GM18909 (cell line): ENCODE data around the gene FPR3.
"Not testable (repeated sequence)": the region's sequence is repeated elsewhere in the genome, so short reads cannot be mapped to it uniquely, and the experiment has no call there.

ENCODE experiments used
- ATAC-seq: cut with Tn5 transposase; IDR thresholded peaks from one replicate; pipeline ENCODE4 v1.9.1; 2021; ENCODE audit warnings: mild to moderate bottlenecking; ENCODE audit not compliant: unreplicated experiment, poor library complexity

FPR3 gene

DNA sequence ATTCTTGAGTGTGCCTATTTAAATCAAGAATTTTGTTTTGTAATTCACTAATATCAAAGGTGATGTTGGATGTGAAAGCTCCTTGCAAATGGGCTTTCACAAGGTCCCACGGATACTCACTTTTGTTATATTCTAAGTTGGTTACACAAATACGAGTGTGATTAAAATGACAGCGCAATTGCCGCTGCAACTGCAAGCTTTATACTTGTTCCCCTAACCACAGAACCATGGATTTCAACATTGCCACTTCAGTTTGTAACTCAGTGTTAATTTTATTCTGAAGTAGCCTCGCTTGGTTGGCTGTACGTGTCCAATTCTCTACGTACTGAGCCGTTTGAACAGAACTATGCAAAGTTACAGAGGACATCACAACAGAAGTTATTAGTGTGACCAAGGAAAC is 10.4 kb downstream of the FPR3 start:
- not testable (repeated sequence) for ATAC-seq

DNA sequence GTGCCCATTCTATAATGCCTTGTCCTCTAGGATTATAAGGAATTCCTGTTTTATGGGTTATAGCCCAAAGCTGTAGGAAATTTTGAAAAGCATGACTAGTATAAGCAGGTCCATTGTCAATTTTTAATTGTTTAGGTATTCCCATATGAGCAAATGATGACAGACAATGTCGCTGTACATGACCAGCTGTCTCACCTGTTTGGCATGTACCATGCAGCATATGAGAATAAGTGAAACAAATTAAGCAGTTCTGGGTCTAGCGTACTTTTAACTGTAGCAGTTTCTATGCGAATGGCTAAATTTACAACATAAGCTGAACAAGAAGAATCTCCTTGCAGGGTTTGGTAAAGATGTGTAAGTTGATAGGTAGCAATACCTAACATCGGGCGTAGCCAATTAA is 11.6 kb downstream of the FPR3 start:
- not testable (repeated sequence) for ATAC-seq

DNA sequence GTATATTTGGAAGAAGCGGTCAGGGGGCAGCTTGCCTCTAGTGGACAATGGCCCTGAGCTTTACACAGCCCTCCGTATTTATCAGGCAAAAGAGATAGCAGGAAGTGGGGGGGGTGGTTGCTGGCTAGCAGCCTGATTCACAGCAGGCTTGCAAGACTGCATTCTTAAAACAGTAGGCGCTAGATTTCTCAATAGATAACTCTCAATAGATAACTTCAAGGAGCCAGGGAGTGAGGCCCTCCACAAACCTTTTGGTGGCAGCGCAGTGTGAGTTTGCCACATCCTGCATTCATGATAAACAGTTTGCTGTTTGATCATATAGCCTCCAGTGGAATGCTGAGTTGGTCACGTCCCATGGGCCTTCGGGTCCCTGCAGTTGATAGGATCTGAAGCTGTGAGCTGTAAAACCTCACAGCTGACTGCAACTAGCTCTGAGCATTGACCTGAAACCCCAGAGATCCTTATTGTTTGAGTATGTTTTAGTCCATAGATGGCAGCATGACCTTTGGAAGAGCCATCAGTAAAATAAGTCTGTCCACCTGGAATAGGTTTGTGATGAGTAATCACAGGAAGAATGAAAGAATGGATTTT is 12.2 kb downstream of the FPR3 start:
- no peak for ATAC-seq

DNA sequence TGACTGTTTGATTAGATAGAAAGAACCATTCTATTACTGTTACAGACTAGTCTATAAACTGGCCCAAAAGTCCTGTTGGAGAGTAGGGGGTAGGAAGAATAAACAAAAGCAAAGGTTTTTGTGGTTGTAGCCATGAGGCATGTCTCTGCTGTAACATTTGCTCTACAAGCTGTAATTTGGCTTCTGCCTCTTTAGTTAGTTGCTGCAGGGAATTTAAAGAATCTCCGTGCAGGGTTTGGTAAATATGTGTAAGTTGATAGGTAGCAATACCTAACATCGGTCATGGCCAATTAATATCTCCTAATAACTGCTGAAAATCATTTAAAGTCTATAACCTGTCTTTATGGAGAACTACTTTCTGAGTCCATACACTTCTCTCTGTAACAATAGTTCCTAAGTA is 13.0 kb downstream of the FPR3 start:
- ATAC-seq: no peak

DNA sequence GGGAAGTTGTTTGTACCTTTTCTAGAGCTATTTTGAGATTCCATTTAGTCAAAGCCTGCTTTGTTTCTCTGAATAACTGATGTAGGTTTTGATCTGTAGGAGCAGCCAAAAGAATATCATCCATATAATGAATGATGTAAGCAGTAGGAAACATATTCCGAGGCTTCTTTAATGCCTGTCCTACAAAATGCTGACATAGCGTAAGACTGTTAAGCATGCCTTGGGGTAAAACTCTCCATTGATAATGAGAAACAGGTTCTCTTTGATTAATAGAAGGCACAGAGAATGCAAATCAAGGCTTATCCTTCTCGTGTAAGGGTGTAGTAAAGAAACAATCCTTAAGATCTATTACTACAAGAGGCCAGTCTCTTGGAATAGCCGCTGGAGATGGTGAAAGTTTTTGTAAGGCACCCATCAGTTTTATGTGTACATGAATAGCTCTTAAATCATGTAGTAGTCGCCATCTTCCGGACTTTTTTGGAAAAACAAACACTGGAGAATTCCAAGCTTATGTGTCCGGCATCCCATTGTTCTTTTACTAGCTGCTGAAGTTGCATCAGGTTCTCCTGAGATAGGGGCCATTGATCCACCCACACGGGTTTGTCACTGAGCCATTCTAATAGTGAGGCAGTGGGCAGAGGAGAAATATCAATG is 13.5 kb downstream of the FPR3 start:
- no peak for ATAC-seq

DNA sequence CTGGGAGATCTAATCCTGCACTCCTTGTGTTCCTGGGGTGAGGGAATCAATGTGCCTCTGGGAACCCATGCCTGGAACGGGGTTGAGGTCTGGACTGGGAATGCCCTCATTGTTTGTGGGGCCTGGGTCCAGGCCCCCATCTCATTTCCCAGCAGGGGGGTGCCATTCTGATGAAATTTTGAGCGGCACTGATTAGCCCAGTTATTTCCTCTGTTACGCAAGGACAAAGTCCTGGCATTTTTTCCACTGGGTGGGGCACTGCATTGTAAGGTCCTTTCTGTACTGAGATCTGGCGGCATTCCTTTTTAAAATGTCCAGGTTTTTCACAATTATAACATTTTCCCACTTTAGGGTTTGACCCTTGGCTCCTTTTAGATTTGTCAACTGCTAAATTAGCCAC is 14.8 kb downstream of the FPR3 start:
- ATAC-seq: no peak

DNA sequence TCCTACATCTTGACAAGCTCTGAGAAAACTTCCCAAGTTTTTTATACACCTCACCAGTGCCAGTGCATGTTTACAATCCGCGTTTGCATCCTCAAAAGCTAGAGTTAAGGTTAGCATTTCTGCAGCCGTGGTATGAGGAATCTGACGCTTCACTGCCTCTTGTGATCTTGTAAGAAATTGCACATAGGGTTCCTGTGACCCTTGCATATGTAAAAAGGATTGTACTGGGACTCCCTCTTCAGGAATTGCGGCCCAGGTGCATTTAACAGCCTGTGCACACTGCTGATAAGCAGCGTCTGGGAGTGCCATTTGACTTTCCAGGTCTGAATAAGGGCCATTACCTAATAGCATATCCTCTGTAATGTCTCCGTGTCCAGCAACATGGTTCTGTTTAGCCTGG is 15.3 kb downstream of the FPR3 start:
- ATAC-seq: no peak

DNA sequence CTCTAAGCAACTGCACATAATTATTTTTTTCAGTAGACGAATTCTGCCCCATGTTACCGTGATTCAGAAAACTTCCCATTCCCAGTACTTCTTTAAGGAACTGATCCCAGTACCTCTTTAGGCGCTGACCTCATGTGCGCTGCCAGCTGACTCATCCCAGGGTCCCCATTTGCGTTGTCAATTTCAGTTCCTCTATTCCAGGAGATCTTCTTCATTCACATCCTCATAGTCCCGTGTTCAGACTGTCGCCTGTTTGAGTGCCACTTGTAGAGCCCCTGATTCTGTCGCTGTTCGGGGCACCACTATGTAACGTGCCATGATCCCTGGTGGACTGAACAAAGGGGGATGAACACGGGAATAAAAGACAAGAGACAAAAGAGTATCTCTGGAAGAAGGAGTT is 16.4 kb downstream of the FPR3 start:
- no peak for ATAC-seq

DNA sequence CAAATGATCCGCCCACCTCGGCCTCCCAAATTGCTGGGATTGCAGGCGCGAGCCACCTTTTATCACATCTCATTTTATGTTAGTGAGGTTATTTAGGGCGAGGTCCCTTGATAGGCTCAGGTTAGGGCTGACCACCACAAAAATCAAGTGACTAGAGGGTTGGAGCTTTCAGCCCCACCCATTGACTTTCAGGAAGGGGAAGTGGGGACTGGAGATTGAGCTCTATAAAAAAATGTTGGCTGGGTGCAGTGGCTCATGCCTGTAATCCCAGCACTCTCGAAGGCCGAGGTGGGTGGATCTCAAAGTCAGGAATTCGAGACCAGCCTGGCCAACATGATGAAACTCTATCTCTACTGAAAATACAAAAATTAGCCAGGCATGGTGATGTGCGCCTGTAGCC is 20.1 kb downstream of the FPR3 start:
- ATAC-seq: no peak

DNA sequence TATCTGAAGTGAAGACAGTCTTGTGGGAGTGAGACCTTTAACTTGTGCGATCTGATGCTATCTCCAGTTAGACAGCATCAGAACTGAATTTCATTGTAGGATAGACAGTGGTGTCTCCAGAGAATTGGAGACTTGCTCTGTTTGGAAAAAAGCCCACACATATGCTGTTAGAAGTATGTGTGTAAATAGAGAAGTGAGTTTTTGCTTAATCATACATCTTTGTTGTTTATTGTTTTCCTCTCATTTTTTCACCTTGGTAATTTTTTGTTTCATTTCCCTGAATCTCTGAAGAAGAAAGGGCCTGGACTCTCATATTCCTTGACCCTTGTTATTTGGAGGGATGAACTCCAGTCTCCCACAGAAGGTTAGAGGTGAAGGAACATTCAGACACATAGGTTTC is 21.8 kb downstream of the FPR3 start:
- ATAC-seq: no peak

DNA sequence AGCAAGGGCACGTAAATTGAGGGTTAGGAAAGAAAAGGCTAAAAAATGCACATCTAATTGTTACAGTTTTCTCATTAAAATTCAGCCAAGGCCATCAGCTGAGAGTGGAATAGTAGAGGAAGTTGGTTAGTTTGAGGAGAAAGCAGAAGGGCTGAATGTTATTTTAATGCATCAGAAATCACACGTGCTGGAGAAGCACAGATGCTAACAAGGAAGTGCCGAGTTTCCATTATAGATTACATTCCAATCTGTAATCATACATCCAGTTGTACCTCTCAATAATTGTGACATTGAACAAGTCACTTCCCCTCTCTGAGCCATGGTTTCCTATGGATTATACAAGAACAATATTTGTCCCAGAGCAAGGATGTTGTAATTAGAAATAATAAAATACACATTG is 25.1 kb downstream of the FPR3 start:
- no peak for ATAC-seq

DNA sequence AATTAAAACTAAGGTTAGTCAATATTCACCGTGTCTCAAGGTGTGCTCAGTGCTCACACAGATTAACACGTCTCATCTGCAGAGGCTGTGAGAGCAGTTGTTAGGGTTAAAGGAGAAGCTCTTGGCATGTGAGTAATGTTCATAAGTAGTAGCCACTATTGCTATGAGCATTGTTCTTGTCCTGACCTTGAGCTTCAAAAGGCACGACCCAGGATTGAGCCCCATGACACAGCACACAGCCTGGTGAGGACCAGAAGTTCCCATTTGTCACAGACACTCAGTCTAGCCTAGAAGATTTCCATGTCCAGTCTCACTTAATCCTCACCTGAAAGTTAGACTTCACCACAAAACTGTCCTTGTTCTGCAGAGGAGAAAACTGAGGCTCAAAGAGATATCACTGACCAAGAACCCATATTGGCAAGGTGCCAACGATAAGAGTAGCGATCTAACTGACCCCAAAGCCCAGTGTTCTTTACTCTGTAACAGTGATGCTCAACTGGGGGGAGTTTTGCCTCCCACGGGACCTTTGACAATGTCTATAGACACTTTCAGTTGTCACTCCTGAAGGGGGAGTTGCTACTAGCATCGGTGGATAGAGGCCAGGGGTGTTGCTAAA is 26.0 kb downstream of the FPR3 start:
- ATAC-seq: no peak

DNA sequence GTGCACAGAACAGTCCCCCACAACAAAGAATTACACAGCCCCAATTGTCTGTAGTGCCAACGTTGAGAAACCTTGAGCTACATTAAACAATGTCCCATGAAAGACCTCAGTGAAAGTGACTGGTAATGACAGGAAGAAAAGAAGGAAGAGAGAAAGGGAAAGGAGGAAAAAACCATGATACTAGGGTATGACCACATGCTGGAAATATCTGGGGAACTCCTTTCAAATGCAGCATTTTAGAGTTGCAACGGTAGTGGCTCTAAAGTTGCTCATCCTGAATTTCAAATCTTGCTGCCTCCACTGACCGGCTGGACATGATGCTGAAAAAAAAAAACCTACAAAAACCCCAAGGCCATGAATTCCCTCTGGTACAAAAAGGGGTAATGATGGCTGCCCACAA is 26.5 kb downstream of the FPR3 start:
- no peak for ATAC-seq

DNA sequence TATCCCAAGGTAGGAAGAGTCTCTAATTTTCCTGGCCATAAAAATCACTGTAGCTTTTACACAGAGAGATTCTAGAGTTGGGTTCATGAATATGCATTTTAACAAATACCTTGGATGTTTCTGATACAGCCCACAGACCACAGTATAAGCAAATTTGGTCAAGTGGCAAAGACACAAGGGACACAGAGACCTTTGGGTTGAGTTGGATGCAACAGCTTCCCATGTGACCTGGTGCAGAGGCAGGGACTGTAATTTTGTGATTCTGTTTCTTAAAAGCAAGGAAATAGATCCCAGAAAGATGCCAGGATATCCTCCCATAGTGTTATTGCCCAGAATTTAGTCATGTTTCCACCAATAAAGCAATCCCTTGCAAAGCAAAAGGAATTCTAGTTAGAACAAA is 27.0 kb downstream of the FPR3 start:
- ATAC-seq: no peak

DNA sequence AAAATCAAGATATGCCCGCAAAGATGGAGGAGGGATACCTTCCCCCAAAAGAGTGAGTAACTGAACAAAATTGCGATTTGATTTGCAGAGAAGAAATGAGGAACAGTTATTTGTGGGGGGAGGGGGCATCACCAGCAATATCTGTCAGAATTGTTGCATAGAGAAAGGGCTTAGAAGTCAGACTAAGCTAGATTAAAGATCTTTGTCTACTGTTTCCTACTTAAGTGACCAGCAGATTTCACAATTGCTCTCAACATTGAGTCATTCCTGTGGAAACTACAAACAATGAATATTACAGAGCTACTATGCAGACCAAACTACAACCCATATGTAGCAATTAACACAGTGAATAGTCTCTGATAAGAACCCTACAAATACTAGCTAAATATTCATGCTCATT is 27.4 kb downstream of the FPR3 start:
- ATAC-seq: no peak

DNA sequence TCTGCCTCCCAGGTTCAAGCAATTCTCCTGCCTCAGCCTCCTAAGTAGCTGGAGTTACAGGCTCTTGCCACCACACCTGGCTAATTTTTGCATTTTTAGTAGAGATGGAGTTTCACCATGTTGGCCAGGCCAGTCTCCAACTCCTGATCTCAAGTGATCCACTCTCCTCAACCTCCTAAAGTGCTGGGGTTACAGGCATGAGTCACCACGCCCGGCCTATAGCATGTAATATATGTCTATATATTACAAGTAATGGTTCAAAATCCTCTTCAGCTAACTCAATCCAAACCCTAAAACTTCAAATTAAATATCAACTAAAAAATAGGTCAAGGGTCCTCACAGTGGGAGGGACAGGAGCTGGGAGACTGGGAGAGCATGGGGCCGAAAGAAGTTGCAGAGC is 28.0 kb downstream of the FPR3 start:
- ATAC-seq: no peak

DNA sequence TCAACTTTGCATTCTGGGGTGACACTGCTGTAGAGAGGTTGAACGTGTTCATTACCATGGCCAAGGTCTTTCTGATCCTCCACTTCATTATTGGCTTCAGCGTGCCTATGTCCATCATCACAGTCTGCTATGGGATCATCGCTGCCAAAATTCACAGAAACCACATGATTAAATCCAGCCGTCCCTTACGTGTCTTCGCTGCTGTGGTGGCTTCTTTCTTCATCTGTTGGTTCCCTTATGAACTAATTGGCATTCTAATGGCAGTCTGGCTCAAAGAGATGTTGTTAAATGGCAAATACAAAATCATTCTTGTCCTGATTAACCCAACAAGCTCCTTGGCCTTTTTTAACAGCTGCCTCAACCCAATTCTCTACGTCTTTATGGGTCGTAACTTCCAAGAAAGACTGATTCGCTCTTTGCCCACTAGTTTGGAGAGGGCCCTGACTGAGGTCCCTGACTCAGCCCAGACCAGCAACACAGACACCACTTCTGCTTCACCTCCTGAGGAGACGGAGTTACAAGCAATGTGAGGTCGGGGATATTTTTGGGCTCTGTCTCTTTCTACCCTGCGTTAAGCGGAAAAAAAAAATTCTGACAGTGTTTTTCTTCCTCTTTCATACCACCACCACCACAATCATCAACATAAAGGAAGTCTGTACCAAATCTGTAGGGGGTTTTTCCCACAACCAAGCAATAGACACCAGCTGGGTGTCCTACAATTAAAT is 29.5 kb downstream of the FPR3 start:
- ATAC-seq: no peak

DNA sequence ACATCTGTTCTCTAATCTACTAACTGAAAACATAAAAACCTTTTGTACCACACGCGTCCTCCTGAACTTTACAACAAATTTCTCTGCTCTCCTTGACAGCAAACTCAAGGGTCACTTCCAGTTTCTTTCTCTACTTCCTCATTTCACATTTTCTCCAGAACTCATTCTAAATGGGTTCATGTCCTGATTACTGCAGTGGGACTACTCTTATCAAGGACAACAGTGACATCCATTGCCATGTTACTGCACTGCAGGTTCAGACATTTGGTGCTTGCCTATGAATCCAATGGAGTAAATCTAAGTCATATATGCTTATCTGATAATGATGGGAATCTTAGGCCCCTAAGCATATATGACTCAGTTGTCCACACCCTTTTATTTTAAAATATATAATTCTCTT is 35.3 kb downstream of the FPR3 start:
- no peak for ATAC-seq

DNA sequence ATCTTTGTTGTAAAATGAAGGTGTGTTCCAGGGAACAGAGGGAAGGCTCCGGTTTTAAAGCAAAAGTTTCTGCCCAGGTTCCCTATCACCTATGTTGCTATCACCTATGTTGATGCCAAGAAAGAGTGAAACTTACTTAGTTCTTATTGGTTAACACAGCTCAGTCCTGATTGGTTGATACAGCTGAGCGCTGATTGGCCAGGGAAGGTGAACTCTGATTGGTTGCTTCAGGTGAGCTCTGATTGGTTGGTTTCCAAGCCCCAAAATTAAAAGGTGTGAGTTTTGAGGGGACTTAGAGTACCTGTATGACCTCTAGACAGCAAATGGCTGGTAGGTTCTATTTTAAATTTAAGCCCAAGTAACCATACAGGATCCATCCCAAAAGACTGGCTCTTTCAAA is 42.2 kb downstream of the FPR3 start:
- no peak for ATAC-seq

DNA sequence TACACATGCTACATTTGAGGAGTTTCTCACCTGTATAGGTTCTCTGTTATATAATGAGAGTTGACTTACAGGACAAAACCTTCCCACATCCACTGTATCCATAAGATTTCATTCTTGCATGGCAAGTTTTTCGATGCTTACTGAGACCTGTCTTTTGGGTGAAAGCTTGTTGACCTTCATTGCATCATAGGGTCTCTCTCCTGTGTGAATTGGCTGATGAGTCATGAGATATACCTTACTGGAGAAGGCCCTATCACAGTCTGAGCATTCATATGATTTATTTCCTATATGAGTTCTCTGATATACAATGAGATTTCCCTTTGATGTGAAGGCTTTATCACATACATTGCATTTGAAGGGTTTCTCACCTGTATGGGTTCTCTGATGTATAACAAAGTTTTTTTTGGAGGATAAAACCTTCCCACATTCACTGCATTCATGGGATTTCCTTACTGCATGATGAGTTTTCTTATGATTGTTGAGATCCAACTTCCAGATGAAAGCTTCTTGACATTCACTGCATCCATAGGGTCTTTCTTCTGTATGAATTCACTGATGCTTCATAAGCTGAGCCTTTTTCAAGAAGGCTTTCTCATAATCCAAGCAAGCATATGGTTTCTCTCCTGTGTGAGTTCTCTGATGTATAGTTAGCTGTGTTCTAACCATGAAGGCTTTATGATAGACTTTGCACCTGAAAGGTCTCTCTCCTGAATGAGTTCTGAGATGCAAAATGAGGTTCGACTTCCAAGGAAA is 67.1 kb downstream of the FPR3 start:
- ATAC-seq: no peak

DNA sequence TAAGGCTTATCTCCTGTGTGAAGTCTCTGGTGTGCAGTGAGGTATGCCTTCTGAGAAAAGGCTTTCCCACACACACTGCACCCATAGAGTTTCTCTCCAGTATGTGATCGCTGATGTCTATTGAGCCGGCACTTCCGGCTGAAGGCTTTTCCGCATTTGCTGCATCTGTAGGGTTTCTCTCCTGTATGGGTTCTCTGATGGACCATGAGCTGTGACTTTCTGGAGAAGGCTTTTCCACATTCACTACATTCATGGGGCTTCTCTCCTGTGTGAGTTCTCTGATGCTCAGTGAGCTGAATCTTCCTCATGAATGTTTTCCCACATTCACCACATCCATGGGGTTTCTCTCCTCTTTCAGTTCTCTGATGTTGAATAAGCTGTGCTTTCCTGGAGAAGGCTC is 78.1 kb downstream of the FPR3 start:
- no peak for ATAC-seq
